OCI-LY1 (cell line): Measurements from ENCODE around the gene MYH1.

Experiments used
- CTCF ChIP-seq: fragments of 200-600 bp; sonication (generic), shearing (Covaris generic); IDR thresholded peaks from 2 replicates; pipeline ENCODE4 v1.5.1; 2017; ENCODE audit warnings: mild to moderate bottlenecking, antibody characterized with exemption, low read length, moderate library complexity, mixed read lengths
- EZH2 ChIP-seq: fragments of 200-600 bp; sonication (generic), shearing (Covaris generic); IDR thresholded peaks from 2 replicates; pipeline ENCODE4 v1.8.0; 2017; ENCODE audit warnings: borderline replicate concordance, mixed run types, mild to moderate bottlenecking, antibody characterized with exemption, low read length, moderate library complexity, mixed read lengths

GRCh38 chr17:10518271-10519037, at the start of gene MYH1:
- TF ChIP-seq CTCF (no peak), EZH2 (no peak)
